ENCODE data around the gene HLA-DQB1. TPM values are rescaled to one million over a fixed set of nuclear protein-coding genes. Genes with fewer than 3 reads are reported as not detected.
"Not testable (repeated sequence)": the region's sequence is repeated elsewhere in the genome, so short reads cannot be mapped to it uniquely, and the experiment has no call there.

Gene HLA-DQB1
- total and polyA plus RNA-seq, 4 donors: 10.8 to 43.4 (median 32.2) TPM

- not testable (repeated sequence) for ATAC-seq (ENCODE audit: low FRiP score)
Measured at GRCh38 chr6:32657819-32658218, 8.6 kb downstream of the HLA-DQB1 start.

GRCh38 chr6:32657329-32657728, 9.1 kb downstream of the HLA-DQB1 start:
- DNase-seq; H3K9me3 ChIP-seq (ENCODE audit: control insufficient read depth, low read length); H3K4me3 ChIP-seq (ENCODE audit: low read length in 2 of 2); H3K36me3 ChIP-seq (ENCODE audit: control insufficient read depth in 1 of 2, insufficient read depth in 2 of 2, low read length in 1 of 2); H3K4me1 ChIP-seq (ENCODE audit: control insufficient read depth in 1 of 2, insufficient read depth in 2 of 2, low read length in 2 of 2); ATAC-seq (ENCODE audit: low FRiP score); H3K27ac ChIP-seq (ENCODE audit: low read depth in 1 of 2, low read length in 2 of 2); intact Hi-C loops (cut with DNase I); H3K27me3 ChIP-seq (ENCODE audit: control insufficient read depth in 1 of 2, insufficient read depth in 2 of 2, low read length in 1 of 2): not testable (repeated sequence)
- WGBS, 2 donors: 59 to 60% methylated on average over 5 to 6 of the region's 6 CpGs

More at GRCh38 chr6:32657819-32658218, 8.6 kb downstream of the HLA-DQB1 start:
- intact Hi-C loops (cut with DNase I); H3K27ac ChIP-seq (ENCODE audit: low read depth in 1 of 2, low read length in 2 of 2); DNase-seq; H3K9me3 ChIP-seq (ENCODE audit: control insufficient read depth, low read length); H3K27me3 ChIP-seq (ENCODE audit: control insufficient read depth in 1 of 2, insufficient read depth in 2 of 2, low read length in 1 of 2); H3K4me1 ChIP-seq (ENCODE audit: control insufficient read depth in 1 of 2, insufficient read depth in 2 of 2, low read length in 2 of 2); H3K4me3 ChIP-seq (ENCODE audit: low read length in 2 of 2); H3K36me3 ChIP-seq (ENCODE audit: control insufficient read depth in 1 of 2, insufficient read depth in 2 of 2, low read length in 1 of 2): not testable (repeated sequence)

- no peak overlapping the region for H3K4me3 ChIP-seq (ENCODE audit: low read length in 2 of 2)
- peaks cover 1% of the 10 kb centered on the region for H3K9me3 ChIP-seq (ENCODE audit: control insufficient read depth, low read length)
- DNase-seq (no peak), ATAC-seq (ENCODE audit: low FRiP score) (no peak)
- H3K27me3 ChIP-seq (ENCODE audit: control insufficient read depth in 1 of 2, insufficient read depth in 2 of 2, low read length in 1 of 2): peaks cover 0 to 1% of the 10 kb centered on the region in 2 donors
- H3K36me3 ChIP-seq (ENCODE audit: control insufficient read depth in 1 of 2, insufficient read depth in 2 of 2, low read length in 1 of 2): no peaks in the 10 kb centered on the region
- H3K27ac ChIP-seq (ENCODE audit: low read depth in 1 of 2, low read length in 2 of 2): no peak overlapping the region
- WGBS, 2 donors: 78 to 88% methylated on average over 2 of the region's 2 CpGs
- H3K4me1 ChIP-seq (ENCODE audit: control insufficient read depth in 1 of 2, insufficient read depth in 2 of 2, low read length in 2 of 2): no peaks in the 10 kb centered on the region
- intact Hi-C loops (cut with DNase I): no loop called here
Measured at GRCh38 chr6:32655203-32655710, 11.2 kb downstream of the HLA-DQB1 start.

DNA sequence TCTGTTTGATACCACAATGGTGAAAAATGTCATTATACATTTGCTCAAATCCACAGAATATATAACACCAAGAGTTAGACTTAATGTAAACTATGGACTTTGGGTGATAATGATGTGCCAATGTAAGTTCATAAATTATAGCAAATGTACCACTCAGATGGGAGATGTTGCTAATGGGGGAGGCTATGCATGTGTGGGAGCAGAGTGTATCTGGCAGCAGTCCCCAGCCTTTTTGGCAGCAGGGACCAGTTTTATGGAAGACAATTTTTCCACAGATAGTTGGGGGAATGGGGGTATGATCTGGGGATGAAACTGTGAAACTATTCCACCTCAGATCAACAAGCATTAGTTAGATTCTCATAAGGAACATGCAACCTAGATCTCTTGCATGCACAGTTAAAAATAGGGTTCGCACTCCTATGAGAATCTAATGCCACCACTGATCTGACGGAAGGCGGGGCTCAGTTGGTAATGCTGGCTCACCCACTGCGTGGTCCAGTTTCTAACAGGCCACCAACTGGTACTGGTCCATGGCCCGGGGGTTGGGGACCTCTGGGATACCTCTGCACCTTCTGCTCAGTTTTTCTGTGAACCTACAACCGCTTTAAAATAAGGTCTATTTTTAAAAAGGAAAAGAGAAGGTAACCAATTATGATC, 21.3 kb downstream of the HLA-DQB1 start:
- ATAC-seq (ENCODE audit: low FRiP score): no peak

GRCh38 chr6:32643904-32644303, 22.6 kb downstream of the HLA-DQB1 start:
- intact Hi-C loops (cut with DNase I): no loop called here
- Histone ChIP-seq H3K4me3 (ENCODE audit: low read length in 2 of 2) (no peak overlapping the region), H3K9me3 (ENCODE audit: control insufficient read depth, low read length) (no peaks in the 10 kb centered on the region), H3K27ac (ENCODE audit: low read depth in 1 of 2, low read length in 2 of 2) (no peak overlapping the region), H3K4me1 (ENCODE audit: control insufficient read depth in 1 of 2, insufficient read depth in 2 of 2, low read length in 2 of 2) (no peaks in the 10 kb centered on the region), H3K27me3 (ENCODE audit: control insufficient read depth in 1 of 2, insufficient read depth in 2 of 2, low read length in 1 of 2) (no peaks in the 10 kb centered on the region), H3K36me3 (ENCODE audit: control insufficient read depth in 1 of 2, insufficient read depth in 2 of 2, low read length in 1 of 2) (no peaks in the 10 kb centered on the region)
- DNase-seq (no peak), ATAC-seq (ENCODE audit: low FRiP score) (no peak)
- WGBS, 2 donors: 78 to 83% methylated on average over 4 of the region's 4 CpGs

More for the DNA sequence above, 21.3 kb downstream of the HLA-DQB1 start:
- no peak for DNase-seq
- no peaks in the 10 kb centered on the region for H3K36me3 ChIP-seq (ENCODE audit: control insufficient read depth in 1 of 2, insufficient read depth in 2 of 2, low read length in 1 of 2)
- H3K4me1 ChIP-seq (ENCODE audit: control insufficient read depth in 1 of 2, insufficient read depth in 2 of 2, low read length in 2 of 2): no peaks in the 10 kb centered on the region
- no peaks in the 10 kb centered on the region for H3K9me3 ChIP-seq (ENCODE audit: control insufficient read depth, low read length)
- WGBS, 2 donors: 85 to 88% methylated on average over 6 of the region's 6 CpGs
- intact Hi-C loops (cut with DNase I): no loop called here
- H3K27me3 ChIP-seq (ENCODE audit: control insufficient read depth in 1 of 2, insufficient read depth in 2 of 2, low read length in 1 of 2): no peaks in the 10 kb centered on the region
- no peak overlapping the region for H3K27ac ChIP-seq (ENCODE audit: low read depth in 1 of 2, low read length in 2 of 2)
- no peak overlapping the region for H3K4me3 ChIP-seq (ENCODE audit: low read length in 2 of 2)

- H3K27me3 ChIP-seq (ENCODE audit: control insufficient read depth in 1 of 2, insufficient read depth in 2 of 2, low read length in 1 of 2): no peaks in the 10 kb centered on the region
- H3K36me3 ChIP-seq (ENCODE audit: control insufficient read depth in 1 of 2, insufficient read depth in 2 of 2, low read length in 1 of 2): no peaks in the 10 kb centered on the region
- H3K4me1 ChIP-seq (ENCODE audit: control insufficient read depth in 1 of 2, insufficient read depth in 2 of 2, low read length in 2 of 2): no peaks in the 10 kb centered on the region
- no peaks in the 10 kb centered on the region for H3K9me3 ChIP-seq (ENCODE audit: control insufficient read depth, low read length)
- H3K4me3 ChIP-seq (ENCODE audit: low read length in 2 of 2): no peak overlapping the region
- WGBS, 2 donors: 78 to 86% methylated on average over 6 of the region's 6 CpGs
- ATAC-seq (ENCODE audit: low FRiP score) (no peak), DNase-seq (no peak)
- intact Hi-C loops (cut with DNase I): no loop called here
- H3K27ac ChIP-seq (ENCODE audit: low read depth in 1 of 2, low read length in 2 of 2): no peak overlapping the region
Measured at GRCh38 chr6:32642720-32643106, 23.7 kb downstream of the HLA-DQB1 start.

DNA sequence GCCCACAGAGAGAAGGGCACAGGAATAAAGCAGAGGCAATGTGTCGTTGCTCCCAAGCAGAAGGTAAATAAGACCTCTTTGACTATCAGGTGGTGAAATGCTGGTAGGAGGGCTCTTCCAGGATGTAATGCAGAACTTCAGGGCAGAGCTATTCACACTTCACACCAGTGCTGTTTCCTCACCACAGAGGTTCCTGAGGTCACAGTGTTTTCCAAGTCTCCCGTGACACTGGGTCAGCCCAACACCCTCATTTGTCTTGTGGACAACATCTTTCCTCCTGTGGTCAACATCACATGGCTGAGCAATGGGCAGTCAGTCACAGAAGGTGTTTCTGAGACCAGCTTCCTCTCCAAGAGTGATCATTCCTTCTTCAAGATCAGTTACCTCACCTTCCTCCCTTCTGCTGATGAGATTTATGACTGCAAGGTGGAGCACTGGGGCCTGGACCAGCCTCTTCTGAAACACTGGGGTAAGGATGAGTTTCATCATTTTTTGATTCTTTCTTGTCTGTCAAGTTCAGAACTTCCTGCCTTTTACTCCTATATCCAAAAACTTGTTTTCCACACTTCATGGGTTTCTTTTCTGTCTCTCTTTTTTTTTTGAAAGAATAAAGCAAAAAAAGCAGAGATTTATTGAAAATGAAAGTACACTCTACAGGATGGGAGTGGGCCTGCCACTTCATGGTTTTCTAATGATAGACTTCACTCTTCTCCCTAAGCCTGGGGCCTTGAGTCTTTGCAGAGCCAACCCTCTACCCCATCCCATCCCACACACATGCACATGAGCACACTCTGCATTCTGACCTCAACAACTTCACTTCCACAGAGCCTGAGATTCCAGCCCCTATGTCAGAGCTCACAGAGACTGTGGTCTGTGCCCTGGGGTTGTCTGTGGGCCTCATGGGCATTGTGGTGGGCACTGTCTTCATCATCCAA, 24.4 kb downstream of the HLA-DQB1 start:
- DNase-seq; ATAC-seq (ENCODE audit: low FRiP score); H3K36me3 ChIP-seq (ENCODE audit: control insufficient read depth in 1 of 2, insufficient read depth in 2 of 2, low read length in 1 of 2); H3K4me3 ChIP-seq (ENCODE audit: low read length in 2 of 2); H3K4me1 ChIP-seq (ENCODE audit: control insufficient read depth in 1 of 2, insufficient read depth in 2 of 2, low read length in 2 of 2); H3K27me3 ChIP-seq (ENCODE audit: control insufficient read depth in 1 of 2, insufficient read depth in 2 of 2, low read length in 1 of 2); intact Hi-C loops (cut with DNase I); H3K9me3 ChIP-seq (ENCODE audit: control insufficient read depth, low read length); H3K27ac ChIP-seq (ENCODE audit: low read depth in 1 of 2, low read length in 2 of 2): not testable (repeated sequence)
- 15 to 63% methylated on average over 2 of the region's 2 CpGs for WGBS, 2 donors

GRCh38 chr6:32641122-32641521, 25.3 kb downstream of the HLA-DQB1 start:
- intact Hi-C loops (cut with DNase I): no loop called here
- Histone ChIP-seq H3K27me3 (ENCODE audit: control insufficient read depth in 1 of 2, insufficient read depth in 2 of 2, low read length in 1 of 2) (no peaks in the 10 kb centered on the region), H3K4me1 (ENCODE audit: control insufficient read depth in 1 of 2, insufficient read depth in 2 of 2, low read length in 2 of 2) (no peaks in the 10 kb centered on the region), H3K27ac (ENCODE audit: low read depth in 1 of 2, low read length in 2 of 2) (no peak overlapping the region), H3K9me3 (ENCODE audit: control insufficient read depth, low read length) (no peaks in the 10 kb centered on the region), H3K4me3 (ENCODE audit: low read length in 2 of 2) (no peak overlapping the region), H3K36me3 (ENCODE audit: control insufficient read depth in 1 of 2, insufficient read depth in 2 of 2, low read length in 1 of 2) (no peaks in the 10 kb centered on the region)
- DNase-seq: no peak
- ATAC-seq (ENCODE audit: low FRiP score): no peak
- 74 to 81% methylated on average over 6 of the region's 6 CpGs for WGBS, 2 donors
